ENCODE data around the gene GLS.

The GLS gene

DNA sequence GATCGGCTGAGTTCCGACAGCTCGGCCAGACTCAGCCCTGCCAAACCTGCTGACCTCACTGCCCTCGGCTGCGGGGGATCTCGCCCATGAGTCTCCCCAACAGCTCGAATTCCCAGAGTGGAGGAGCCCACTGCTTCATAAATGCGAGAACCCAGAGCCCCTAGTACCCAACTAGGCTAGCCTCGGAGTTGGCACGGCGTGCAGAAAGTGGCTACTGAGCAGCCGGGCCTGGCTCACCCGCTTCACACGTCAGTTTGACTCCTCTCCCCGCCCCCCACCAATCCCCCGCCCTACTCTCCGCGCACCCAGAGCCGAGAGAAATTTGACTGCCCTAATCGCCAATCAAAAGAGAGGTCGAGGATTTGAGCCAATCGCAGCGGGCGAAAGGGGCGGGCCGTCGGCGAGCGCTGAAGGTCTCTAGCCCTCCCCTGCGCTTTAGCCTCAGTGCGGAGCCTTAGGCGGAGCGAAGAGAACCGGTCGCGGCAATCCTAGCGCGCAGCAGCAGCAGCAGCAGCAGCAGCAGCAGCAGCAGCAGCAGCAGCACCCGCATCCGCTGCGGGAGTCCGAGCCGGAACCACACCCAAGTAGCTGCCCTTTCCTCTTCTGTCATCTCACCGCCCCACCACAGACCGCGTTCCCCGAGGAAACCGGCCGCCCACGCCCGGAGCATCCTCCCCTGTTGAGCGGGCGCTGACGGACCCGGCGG, at the start of gene GLS:
Gene GLS (plus strand): TSS at position 444 of the 706 bp plus-strand sequence. CDS start 264 bp downstream, outside the sequence.
- no peaks in the 10 kb centered on the region for H3K27me3 Mint-ChIP-seq
- peak within 1 kb of the TSS; percentile 94 for H3K27ac Mint-ChIP-seq
- ATAC-seq, result peak; percentile 93
- no peaks in the 10 kb centered on the region for H3K9me3 Mint-ChIP-seq
- peaks cover 8% of the 10 kb centered on the region for H3K36me3 Mint-ChIP-seq
- H3K4me1 Mint-ChIP-seq, result peaks cover 36% of the 10 kb centered on the region
- peak within 1 kb of the TSS; percentile 92 for H3K4me3 Mint-ChIP-seq

DNA sequence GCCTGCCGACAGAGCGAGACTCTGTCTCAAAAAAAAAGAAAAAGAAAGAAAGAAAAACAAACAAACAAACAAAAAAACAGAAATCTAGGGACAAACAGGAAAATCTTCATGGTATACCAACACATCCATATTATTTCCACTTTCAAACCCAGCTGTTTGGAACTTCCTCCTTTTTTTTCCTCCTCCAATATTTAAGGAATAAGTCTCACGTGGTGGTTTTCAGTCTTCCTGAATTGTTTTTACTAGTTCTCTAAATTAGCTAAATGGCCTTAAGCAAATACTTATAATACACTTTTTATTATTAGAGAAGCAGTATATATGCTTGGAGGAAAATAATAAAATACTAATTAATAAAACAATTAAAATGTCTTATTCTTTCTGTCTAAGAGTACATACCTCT, 48.7 kb upstream of the GLS start:
- H3K36me3 Mint-ChIP-seq, result peaks cover 42% of the 10 kb centered on the region
- ATAC-seq, result no peak
- H3K4me1 Mint-ChIP-seq, result no peaks in the 10 kb centered on the region

DNA sequence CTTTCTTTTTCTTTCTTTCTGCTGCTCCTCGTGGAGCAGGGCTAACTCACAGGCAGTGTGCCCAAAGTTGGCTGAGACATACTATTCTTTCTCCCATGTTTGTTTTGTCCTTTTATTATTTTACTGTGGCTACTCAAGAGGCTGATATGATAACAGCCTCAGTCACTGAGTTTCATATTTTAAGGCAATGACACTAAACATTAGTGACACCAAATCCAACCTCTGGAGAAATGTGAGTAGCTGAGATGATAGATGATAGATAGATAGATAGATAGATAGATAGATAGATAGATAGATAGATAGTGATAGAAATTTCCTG, 45.8 kb upstream of the GLS start:
- Mint-ChIP-seq H3K9me3 (no peaks in the 10 kb centered on the region), H3K4me3 (no peak overlapping the region), H3K27me3 (no peaks in the 10 kb centered on the region), H3K27ac (no peak overlapping the region), H3K4me1 (no peaks in the 10 kb centered on the region), H3K36me3 (peaks cover 39% of the 10 kb centered on the region)
- no peak for ATAC-seq

More for the DNA sequence above, 48.7 kb upstream of the GLS start:
- Mint-ChIP-seq H3K27ac (no peak overlapping the region), H3K9me3 (no peaks in the 10 kb centered on the region), H3K4me3 (no peak overlapping the region), H3K27me3 (no peaks in the 10 kb centered on the region)

DNA sequence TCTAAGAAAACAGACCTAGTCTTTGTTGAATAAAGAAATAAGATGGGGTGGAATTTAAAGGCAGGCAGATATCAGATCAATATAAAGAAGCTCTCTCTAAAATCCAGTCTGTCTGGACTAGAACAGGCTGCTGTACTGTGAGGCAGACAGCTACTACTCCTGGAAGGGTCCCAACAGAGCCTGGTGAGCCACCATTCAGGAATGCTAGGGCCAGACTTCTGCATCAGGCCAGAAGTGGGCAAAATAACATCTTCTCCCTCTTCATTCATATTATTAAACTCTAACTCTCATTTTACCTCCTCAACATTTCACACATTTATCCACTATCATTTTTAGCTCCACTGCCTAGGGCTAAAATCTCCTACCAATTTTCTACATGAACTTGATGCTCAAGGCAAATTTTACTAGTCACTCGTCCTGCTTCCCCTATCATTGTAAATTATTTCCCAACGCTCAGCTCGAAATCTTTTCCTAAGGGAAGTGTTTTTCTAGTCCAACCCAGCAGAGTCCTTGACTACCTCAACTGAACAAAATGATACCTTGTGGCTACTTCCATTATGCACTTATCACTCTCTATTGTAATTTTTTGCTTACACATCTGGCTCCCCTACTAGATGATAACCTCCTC, 45.2 kb upstream of the GLS start:
- no peaks in the 10 kb centered on the region for H3K4me1 Mint-ChIP-seq
- H3K27ac Mint-ChIP-seq, result no peak overlapping the region
- no peak overlapping the region for H3K4me3 Mint-ChIP-seq
- ATAC-seq, result no peak
- no peaks in the 10 kb centered on the region for H3K27me3 Mint-ChIP-seq
- H3K9me3 Mint-ChIP-seq, result no peaks in the 10 kb centered on the region
- H3K36me3 Mint-ChIP-seq, result peaks cover 39% of the 10 kb centered on the region

DNA sequence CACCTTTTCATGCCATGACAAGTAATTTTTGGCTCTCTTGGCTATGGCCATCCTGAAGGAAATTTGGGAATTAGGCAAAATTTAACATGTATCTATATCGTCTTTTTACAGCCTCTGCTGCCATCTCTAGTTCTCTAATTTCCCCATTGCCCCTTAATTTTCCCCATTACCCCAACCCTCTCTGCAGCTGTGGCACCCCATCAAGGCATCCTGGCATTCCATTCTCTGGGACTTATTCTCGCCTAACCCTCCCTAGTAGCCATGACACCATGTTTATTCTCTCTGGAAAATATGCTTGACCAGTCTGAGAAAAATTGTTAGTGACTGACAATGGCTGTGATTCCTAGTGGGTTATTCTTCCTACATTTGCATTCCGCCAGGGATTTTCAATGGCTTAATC, 43.9 kb upstream of the GLS start:
- H3K36me3 Mint-ChIP-seq, result peaks cover 39% of the 10 kb centered on the region
- H3K4me3 Mint-ChIP-seq, result no peak overlapping the region
- no peaks in the 10 kb centered on the region for H3K27me3 Mint-ChIP-seq
- no peaks in the 10 kb centered on the region for H3K4me1 Mint-ChIP-seq
- no peak for ATAC-seq
- no peaks in the 10 kb centered on the region for H3K9me3 Mint-ChIP-seq
- no peak overlapping the region for H3K27ac Mint-ChIP-seq

DNA sequence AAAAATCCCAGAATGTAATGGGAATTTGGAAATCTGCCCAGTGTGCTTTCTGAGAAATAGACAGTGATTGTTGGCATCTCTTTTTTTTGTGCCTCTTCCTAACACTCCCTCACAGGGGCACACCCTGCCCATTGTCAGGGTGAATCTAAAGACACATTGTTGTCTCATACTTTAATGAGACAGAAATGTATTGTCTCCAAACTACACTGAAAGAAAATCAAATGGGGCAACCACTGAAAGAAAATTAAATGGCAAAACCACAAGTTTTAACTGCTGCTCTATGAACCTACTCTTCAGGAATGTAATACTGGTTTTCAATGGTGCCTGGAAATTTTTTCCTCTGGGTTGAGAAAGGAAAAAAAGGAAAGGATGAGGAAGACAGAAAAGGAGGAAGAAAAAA, 43.2 kb upstream of the GLS start:
- H3K27ac Mint-ChIP-seq, result no peak overlapping the region
- H3K9me3 Mint-ChIP-seq, result no peaks in the 10 kb centered on the region
- peaks cover 41% of the 10 kb centered on the region for H3K36me3 Mint-ChIP-seq
- no peak overlapping the region for H3K4me3 Mint-ChIP-seq
- H3K4me1 Mint-ChIP-seq, result no peaks in the 10 kb centered on the region
- H3K27me3 Mint-ChIP-seq, result no peaks in the 10 kb centered on the region
- no peak for ATAC-seq

DNA sequence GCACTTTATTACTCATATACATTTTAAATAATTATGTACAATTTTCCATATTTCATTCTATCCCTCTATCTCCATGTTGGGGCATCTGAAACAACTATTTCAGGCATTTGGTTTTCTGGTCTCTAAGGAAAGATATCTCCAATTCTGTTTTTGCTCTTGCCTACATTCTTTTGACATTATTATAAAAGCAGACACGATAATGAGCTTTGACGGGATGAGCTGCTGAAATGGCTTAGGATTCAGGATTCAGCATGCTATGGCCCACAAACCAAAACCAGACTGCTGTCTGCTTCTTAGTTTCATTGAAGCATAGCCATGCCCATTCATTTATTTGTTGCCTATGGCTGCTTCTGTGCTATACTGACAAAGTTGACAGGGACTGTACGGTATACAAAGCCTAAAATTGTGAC, 42.7 kb upstream of the GLS start:
- Mint-ChIP-seq H3K9me3 (no peaks in the 10 kb centered on the region), H3K36me3 (peaks cover 45% of the 10 kb centered on the region), H3K4me1 (no peaks in the 10 kb centered on the region), H3K27ac (no peak overlapping the region), H3K27me3 (no peaks in the 10 kb centered on the region), H3K4me3 (no peak overlapping the region)
- ATAC-seq, result no peak

DNA sequence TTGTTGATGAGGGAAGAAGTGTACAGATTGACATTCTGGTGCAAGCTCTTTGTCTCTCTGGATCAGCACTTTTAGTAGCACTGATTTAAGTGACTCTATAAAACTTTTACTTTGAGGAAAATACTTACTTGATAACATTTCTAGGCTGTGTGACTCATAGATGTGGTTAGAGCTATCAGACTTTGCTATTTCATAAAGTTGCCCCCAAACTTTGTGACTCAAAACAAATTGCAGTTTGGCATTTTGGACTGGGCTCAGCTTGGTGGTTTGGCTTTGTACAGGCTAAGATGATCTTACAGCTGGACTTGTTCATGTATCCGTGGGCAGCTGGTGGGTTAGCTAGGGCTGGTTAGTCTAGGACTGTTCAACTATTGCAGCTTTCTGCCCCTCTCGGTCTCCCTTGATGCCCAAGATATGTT, 42.1 kb upstream of the GLS start:
- no peak overlapping the region for H3K27ac Mint-ChIP-seq
- ATAC-seq, result no peak
- H3K4me3 Mint-ChIP-seq, result no peak overlapping the region
- no peaks in the 10 kb centered on the region for H3K9me3 Mint-ChIP-seq
- no peaks in the 10 kb centered on the region for H3K27me3 Mint-ChIP-seq
- H3K36me3 Mint-ChIP-seq, result peaks cover 45% of the 10 kb centered on the region
- H3K4me1 Mint-ChIP-seq, result no peaks in the 10 kb centered on the region

DNA sequence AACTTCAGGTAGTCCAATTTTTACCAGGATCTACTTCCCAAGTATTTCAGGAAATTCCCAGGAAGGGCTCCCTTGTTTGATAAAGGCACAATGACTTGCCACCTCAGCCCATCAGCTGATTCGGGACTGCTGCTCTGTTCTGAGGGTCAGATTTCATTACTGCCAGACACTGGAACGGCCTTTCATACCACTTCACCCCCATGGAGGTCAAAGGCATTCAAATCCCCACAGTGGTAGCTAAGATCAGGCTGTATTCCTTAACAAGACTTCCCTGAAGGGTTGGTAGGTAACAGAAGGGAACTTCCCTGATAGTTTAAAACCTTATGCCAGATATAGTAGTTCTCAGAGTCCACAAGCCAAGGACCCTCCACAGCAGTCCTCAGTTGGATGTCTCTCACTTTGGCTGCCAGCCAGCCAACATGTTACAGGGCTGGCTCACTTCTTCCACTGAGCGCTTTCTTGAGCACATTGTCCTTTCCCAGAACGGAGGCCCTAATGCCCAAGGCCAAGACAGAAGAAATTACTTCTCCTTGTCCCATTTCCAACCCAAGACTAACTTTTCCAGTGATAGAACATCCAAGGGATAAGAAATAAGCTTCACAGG, 40.0 kb upstream of the GLS start:
- Mint-ChIP-seq H3K27ac (no peak overlapping the region), H3K27me3 (no peaks in the 10 kb centered on the region), H3K4me3 (no peak overlapping the region), H3K9me3 (no peaks in the 10 kb centered on the region), H3K4me1 (peaks cover 6% of the 10 kb centered on the region), H3K36me3 (peaks cover 27% of the 10 kb centered on the region)
- no peak for ATAC-seq

DNA sequence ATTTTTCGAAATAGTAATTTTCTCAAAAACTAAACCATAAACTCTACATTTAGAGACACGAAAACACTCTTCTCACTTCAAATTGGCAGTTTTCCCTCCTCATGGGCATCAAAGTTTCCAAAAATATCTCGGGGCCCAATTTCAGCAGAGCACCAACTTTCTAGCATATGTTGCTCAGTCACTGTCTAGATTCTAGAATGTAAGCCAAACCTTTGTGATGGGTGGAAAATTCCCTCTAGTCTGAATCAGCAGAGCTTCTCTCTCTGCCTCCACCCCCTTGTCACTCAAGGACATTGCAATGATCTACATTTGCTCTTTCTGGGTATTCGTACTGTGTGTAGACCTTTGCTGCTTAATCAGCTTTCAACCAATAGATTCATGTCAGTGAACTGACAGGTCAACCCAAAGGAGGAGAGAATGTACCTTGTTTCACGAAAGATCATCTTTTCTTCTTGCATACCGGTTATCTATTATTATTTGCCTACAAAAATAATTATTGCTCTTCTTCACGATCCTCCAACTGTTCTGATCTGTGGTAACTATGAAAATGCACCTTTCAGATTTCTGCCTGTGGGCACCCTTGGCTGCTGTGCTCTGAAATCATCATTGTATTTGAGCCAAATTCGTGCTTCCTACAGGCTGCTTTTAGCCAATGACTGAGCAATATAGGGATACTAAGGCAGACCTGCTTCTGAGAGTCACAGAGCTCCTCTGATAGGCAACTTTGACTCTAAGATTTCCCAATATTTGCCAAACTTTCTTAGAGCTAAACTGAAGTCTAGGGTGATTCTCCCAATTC, 38.7 kb upstream of the GLS start:
- H3K36me3 Mint-ChIP-seq, result peaks cover 23% of the 10 kb centered on the region
- H3K27me3 Mint-ChIP-seq, result no peaks in the 10 kb centered on the region
- H3K9me3 Mint-ChIP-seq, result no peaks in the 10 kb centered on the region
- peaks cover 6% of the 10 kb centered on the region for H3K4me1 Mint-ChIP-seq
- ATAC-seq, result no peak
- H3K27ac Mint-ChIP-seq, result no peak overlapping the region
- H3K4me3 Mint-ChIP-seq, result no peak overlapping the region

DNA sequence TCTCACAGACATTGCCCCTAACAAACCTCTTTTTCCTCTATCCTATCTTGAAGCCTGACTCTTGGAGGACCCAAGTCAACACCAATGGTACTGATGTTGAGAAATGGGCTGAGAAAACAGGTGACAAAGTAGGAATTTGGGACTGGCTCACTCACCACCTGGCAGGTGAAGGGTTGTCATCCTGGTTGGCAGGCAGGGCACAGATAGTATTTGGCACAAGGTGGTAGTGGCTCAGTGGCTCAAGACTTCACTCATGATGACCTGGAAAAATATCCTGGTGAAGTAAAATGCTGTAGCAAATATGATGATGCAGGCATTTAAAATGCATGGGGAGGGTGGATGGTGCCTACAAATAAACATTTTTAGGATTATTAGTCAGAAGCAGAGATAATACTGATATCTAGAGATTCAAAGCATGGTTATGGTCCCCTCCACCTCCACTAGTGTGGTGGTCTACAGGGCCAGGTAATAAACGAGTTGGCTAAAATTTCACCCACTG, 38.0 kb upstream of the GLS start:
- no peak for ATAC-seq
- Mint-ChIP-seq H3K4me3 (no peak overlapping the region), H3K27ac (no peak overlapping the region), H3K27me3 (no peaks in the 10 kb centered on the region), H3K9me3 (no peaks in the 10 kb centered on the region), H3K4me1 (peaks cover 6% of the 10 kb centered on the region), H3K36me3 (peaks cover 19% of the 10 kb centered on the region)

DNA sequence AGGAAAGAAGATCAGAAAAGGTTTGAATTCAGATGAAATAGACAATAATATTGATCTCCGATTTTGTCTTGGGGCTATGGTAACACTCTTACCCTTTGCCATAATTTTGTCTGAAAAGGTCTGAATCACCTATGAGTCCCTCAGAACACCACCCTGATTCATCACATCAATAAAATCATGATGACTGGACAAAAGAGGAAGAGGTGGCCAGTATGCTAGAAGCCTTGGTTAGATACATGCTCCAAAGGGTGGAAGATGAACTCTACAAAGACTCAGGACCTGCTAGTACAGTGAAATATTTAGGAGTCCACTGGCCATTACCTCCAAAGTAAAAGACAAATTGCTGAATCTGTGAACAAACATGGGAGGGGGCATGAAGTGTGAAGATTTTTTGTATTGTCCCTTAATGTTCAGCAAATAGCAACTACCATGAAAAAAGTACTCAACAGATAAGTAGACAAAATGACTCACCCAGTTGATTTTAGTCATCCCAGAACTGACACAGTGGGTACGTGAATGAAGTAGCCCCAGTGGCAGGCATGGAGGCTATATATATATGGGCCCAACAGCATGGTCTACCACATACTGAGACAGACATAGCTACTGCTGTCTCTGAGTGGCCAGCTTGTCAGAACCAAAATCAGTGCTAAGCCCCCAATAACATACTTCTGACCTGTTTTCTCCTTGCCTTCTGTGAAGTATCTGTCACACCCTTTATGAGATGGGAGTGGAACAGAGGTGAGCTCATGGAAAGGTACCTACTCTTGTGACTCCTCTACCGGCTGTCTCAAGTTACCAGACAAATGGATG, 36.5 kb upstream of the GLS start:
- Mint-ChIP-seq H3K27ac (peak overlapping the region; percentile 33), H3K4me3 (no peak overlapping the region), H3K4me1 (peaks cover 6% of the 10 kb centered on the region), H3K9me3 (no peaks in the 10 kb centered on the region), H3K27me3 (no peaks in the 10 kb centered on the region), H3K36me3 (peaks cover 18% of the 10 kb centered on the region)
- peak; percentile 79 for ATAC-seq

DNA sequence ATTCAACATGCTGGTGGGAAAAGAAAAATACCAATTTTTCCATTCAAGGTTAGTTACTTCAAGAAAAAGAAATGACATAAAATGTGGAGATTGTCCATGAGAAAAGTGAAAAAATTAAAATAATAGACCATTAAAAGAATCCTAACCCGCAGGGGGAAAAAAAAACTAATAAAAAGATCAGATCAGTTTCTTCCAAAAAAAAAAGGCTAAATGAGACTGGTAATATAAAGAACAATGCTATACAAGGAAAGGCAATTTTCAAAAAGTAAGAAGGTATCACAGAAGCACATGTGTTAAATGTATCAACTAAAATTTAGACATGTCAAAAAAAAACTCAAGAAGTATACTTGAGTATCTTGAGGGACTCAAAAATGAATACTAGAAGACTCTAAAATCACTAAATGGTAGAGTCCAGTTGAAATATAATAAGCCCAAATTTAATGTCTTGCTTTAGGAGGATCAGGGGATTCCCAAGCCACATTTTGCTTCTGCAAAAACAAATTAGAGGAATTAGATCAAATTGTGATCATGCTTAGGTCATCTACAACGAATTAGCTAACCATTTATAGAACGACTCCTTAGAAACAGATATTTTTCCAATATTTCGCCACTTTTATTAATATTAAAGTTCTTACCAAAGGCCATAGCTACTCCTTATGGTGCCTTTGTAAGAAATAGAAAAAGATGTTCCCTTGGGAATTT, 35.8 kb upstream of the GLS start:
- H3K27ac Mint-ChIP-seq, result peak overlapping the region; percentile 33
- no peak for ATAC-seq
- peaks cover 18% of the 10 kb centered on the region for H3K36me3 Mint-ChIP-seq
- no peaks in the 10 kb centered on the region for H3K9me3 Mint-ChIP-seq
- peaks cover 11% of the 10 kb centered on the region for H3K4me1 Mint-ChIP-seq
- no peaks in the 10 kb centered on the region for H3K27me3 Mint-ChIP-seq
- H3K4me3 Mint-ChIP-seq, result no peak overlapping the region

DNA sequence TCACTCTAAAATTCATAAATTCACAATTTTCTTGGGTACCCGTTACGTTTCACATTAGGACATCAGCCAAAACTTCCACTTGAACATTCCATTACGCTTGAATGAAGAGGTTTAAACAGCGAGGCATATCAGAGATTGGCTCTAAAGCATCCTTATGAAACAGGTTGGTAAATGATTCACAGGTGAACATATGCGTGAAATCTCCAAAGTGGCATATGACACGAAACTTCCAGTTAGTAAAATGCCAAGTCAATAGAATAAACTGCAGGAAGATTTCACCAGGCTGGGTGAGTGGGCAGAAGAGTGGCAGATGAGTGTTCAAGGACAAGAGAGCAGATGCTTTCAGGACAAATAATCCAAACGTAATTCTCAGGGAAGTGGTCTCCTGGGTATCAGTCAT, 33.9 kb upstream of the GLS start:
- Mint-ChIP-seq H3K36me3 (peaks cover 10% of the 10 kb centered on the region), H3K9me3 (no peaks in the 10 kb centered on the region), H3K27me3 (no peaks in the 10 kb centered on the region), H3K27ac (no peak overlapping the region), H3K4me1 (peaks cover 11% of the 10 kb centered on the region), H3K4me3 (no peak overlapping the region)
- no peak for ATAC-seq
